ENCODE results near the gene DHRS13. TPM values are rescaled to one million over a fixed set of nuclear protein-coding genes. Genes with fewer than 3 reads are reported as not detected.
"Not testable (repeated sequence)": the region's sequence is repeated elsewhere in the genome, so short reads cannot be mapped to it uniquely, and the experiment has no call there.

The DHRS13 gene
- total and polyA plus RNA-seq, 9 donors = 3.7 to 13.8 (median 7.8) TPM

GRCh38 chr17:28878158-28878910, 24.5 kb downstream of the DHRS13 start:
- intact Hi-C loops (cut with DNase I) = no loop called here
- Histone ChIP-seq H3K9me3 (no peaks in the 10 kb centered on the region), H3K27me3 (no peaks in the 10 kb centered on the region), H3K27ac (no peak overlapping the region), H3K4me3 (no peak overlapping the region), H3K36me3 (no peaks in the 10 kb centered on the region), H3K4me1 (ENCODE audit: insufficient read depth) (no peaks in the 10 kb centered on the region)
- DNase-seq = no peak
- 76 to 86% (median 82%) methylated on average over 2 of the region's 2 CpGs for WGBS, 3 donors
- no peak for TF ChIP-seq CTCF (IDR thresholded peaks at IDR 0.05)
- no peak for TF ChIP-seq POLR2A (IDR thresholded peaks at IDR 0.05)
- no peak for TF ChIP-seq EP300 (IDR thresholded peaks at IDR 0.05)

- intact Hi-C loops (cut with DNase I); H3K9me3 ChIP-seq; H3K27ac ChIP-seq; H3K4me3 ChIP-seq; H3K27me3 ChIP-seq; DNase-seq; H3K4me1 ChIP-seq (ENCODE audit: insufficient read depth); H3K36me3 ChIP-seq: not testable (repeated sequence)
- 91 to 95% (median 93%) methylated on average over 6 of the region's 6 CpGs for WGBS, 3 donors
These were observed 25.6 kb downstream of the DHRS13 start for GRCh38 chr17:28877150-28877711.

GRCh38 chr17:28875848-28876550, 26.9 kb downstream of the DHRS13 start:
- Histone ChIP-seq H3K36me3 (no peaks in the 10 kb centered on the region), H3K4me3 (no peak overlapping the region), H3K9me3 (no peaks in the 10 kb centered on the region), H3K4me1 (ENCODE audit: insufficient read depth) (no peaks in the 10 kb centered on the region), H3K27me3 (no peaks in the 10 kb centered on the region), H3K27ac (no peak overlapping the region)
- intact Hi-C loops (cut with DNase I) = no loop called here
- DNase-seq = no peak
- WGBS, 3 donors = 68 to 74% (median 70%) methylated on average over 1 of the region's 1 CpG
- TF ChIP-seq CTCF (IDR thresholded peaks at IDR 0.05) (no peak), POLR2A (IDR thresholded peaks at IDR 0.05) (no peak), EP300 (IDR thresholded peaks at IDR 0.05) (no peak)

- DNase-seq = no peak
- Histone ChIP-seq H3K9me3 (no peaks in the 10 kb centered on the region), H3K27me3 (no peaks in the 10 kb centered on the region), H3K27ac (no peak overlapping the region), H3K4me3 (no peak overlapping the region), H3K4me1 (ENCODE audit: insufficient read depth) (no peaks in the 10 kb centered on the region), H3K36me3 (no peaks in the 10 kb centered on the region)
- WGBS, 3 donors = 56 to 67% (median 59%) methylated on average over 3 of the region's 3 CpGs
- TF ChIP-seq CTCF (IDR thresholded peaks at IDR 0.05) (no peak), EP300 (IDR thresholded peaks at IDR 0.05) (no peak), POLR2A (IDR thresholded peaks at IDR 0.05) (no peak)
- intact Hi-C loops (cut with DNase I) = no loop called here
These were observed 28.1 kb downstream of the DHRS13 start for GRCh38 chr17:28874750-28875149.

- intact Hi-C loops (cut with DNase I) = no loop called here
- DNase-seq = no peak
- 85% methylated on average over 7 of the region's 7 CpGs for WGBS, 3 donors
- no peaks in the 10 kb centered on the region for H3K36me3 ChIP-seq
- H3K9me3 ChIP-seq = no peaks in the 10 kb centered on the region
- TF ChIP-seq CTCF (IDR thresholded peaks at IDR 0.05) (no peak), POLR2A (IDR thresholded peaks at IDR 0.05) (no peak), EP300 (IDR thresholded peaks at IDR 0.05) (no peak)
- H3K4me1 ChIP-seq (ENCODE audit: insufficient read depth) = no peaks in the 10 kb centered on the region
- no peak overlapping the region for H3K27ac ChIP-seq
- H3K4me3 ChIP-seq = no peak overlapping the region
- H3K27me3 ChIP-seq = no peaks in the 10 kb centered on the region
These were observed 29.0 kb downstream of the DHRS13 start for GRCh38 chr17:28873839-28874238.

Measured in ovary (tissue), 9 donors.